NB4 (cell line): ENCODE data around the gene PHF20.

Source experiments
- DNase-seq: peaks from one replicate; pipeline ENCODE4 v3.0.0; 2010; ENCODE audit warnings: low read depth
- H3K4me3 ChIP-seq: one replicate; pipeline ENCODE4 v1.5.1; 2011; ENCODE audit warnings: mild to moderate bottlenecking, low read depth, low read length, moderate library complexity
- MYC ChIP-seq: IDR thresholded peaks from 2 replicates; pipeline ENCODE4 v1.6.1; 2011; ENCODE audit warnings: low read depth, low read length
- POLR2A ChIP-seq: IDR thresholded peaks from 2 replicates; pipeline ENCODE4 v1.6.1; 2011; ENCODE audit warnings: mild to moderate bottlenecking; ENCODE audit not compliant: insufficient read length; ENCODE audit errors: extremely low read depth
- TF ChIP-seq, protein P1 (sequence below): IDR thresholded peaks from 2 replicates; pipeline ENCODE4 v1.6.1; 2011; ENCODE audit warnings: low read depth, low read length
- TF ChIP-seq, protein P2 (sequence below): IDR thresholded peaks from one replicate; pipeline ENCODE4 v1.5.1; 2012; ENCODE audit warnings: low read depth, low read length

The PHF20 gene

GRCh38 chr20:35904982-35905663, 133.3 kb downstream of the PHF20 start:
- DNase-seq: no peak
- no peak overlapping the region for H3K4me3 ChIP-seq
- TF ChIP-seq, protein P1, sequence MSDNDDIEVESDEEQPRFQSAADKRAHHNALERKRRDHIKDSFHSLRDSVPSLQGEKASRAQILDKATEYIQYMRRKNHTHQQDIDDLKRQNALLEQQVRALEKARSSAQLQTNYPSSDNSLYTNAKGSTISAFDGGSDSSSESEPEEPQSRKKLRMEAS: no peak
- TF ChIP-seq MYC (no peak), POLR2A (no peak)
- TF ChIP-seq, protein P2, sequence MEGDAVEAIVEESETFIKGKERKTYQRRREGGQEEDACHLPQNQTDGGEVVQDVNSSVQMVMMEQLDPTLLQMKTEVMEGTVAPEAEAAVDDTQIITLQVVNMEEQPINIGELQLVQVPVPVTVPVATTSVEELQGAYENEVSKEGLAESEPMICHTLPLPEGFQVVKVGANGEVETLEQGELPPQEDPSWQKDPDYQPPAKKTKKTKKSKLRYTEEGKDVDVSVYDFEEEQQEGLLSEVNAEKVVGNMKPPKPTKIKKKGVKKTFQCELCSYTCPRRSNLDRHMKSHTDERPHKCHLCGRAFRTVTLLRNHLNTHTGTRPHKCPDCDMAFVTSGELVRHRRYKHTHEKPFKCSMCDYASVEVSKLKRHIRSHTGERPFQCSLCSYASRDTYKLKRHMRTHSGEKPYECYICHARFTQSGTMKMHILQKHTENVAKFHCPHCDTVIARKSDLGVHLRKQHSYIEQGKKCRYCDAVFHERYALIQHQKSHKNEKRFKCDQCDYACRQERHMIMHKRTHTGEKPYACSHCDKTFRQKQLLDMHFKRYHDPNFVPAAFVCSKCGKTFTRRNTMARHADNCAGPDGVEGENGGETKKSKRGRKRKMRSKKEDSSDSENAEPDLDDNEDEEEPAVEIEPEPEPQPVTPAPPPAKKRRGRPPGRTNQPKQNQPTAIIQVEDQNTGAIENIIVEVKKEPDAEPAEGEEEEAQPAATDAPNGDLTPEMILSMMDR: no peak

DNA sequence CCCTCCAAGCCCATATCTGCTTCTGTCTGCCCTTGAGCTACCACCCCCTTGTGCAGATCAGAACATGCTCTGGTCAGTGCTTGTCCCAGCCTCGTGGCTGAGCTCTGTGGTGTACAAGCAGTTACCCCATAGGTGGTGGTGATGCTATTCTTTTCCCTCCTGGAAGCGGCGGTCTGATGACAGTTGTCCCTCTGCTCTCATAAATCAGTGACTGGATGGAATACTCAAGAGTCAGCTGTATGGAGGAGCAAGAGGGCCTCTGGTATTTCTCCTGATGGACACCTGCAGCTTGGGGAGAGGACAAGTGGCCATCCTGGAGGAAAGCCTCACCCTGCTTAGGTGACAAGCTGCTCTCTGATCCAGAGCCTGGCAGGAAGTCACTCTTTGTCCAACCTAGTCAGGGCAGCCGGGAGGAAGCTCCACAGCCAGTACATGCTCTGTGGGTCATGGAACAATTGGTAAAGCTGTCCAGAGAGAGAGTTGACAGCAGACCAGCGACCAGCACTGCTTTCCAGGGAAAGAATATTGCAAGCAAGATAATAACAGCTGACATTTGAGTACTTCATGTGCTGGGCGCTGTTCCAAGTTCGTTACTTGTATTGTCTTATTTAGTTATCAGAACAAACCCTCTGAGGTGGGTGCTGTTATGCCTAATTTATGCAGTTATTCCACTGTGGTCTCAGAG, 135.3 kb downstream of the PHF20 start:
- no peak for DNase-seq
- H3K4me3 ChIP-seq: no peak overlapping the region
- TF ChIP-seq, protein P1: no peak
- no peak for TF ChIP-seq MYC
- TF ChIP-seq POLR2A: no peak
- TF ChIP-seq, protein P2: no peak

- no peak for DNase-seq
- no peak overlapping the region for H3K4me3 ChIP-seq
- TF ChIP-seq, protein P2: no peak
- no peak for TF ChIP-seq MYC
- TF ChIP-seq, protein P1: no peak
- TF ChIP-seq POLR2A: no peak
Measured at GRCh38 chr20:35908007-35908406, 136.2 kb downstream of the PHF20 start.

DNA sequence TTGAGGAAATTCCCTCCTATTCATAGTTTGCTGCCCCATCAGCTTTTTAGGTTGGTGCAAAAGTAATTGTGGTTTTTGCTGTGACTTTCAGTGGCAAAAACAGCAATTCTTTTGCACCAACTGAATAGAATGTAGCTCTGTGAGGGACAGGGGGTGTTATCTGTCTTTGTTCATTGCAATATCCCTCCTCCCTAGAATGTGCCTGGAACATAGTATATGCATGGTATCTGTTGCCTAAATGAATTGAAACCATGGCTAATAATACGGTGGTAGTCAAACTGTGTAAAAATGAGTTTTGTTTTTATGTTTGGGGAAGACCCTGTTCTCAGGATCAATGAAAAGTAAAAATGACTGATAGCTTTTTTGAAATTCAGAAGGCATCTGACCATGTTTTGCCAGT, 137.4 kb downstream of the PHF20 start:
- TF ChIP-seq POLR2A: no peak
- TF ChIP-seq, protein P1: no peak
- no peak for DNase-seq
- no peak overlapping the region for H3K4me3 ChIP-seq

DNA sequence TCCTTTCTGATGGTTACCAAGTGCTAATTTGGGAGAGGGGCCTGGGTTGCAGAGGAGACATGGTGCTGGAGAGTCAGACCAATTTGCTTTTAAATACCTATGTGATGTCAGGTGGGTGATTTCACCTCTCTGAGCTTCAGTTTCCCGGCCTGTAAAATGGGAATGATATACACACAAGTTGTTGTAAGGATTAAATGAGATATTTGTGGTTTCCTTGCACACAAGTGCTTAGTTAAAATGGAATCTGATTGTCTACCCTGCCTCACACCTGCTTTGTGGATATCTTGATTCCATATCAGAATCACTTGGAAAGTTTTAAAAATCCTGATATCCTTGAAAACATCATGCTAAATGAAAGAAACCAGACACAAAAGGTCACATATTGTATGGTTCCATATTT, 138.0 kb downstream of the PHF20 start:
- TF ChIP-seq POLR2A (no peak), MYC (no peak)
- TF ChIP-seq, protein P1: no peak
- TF ChIP-seq, protein P2: no peak
- H3K4me3 ChIP-seq: no peak overlapping the region
- no peak for DNase-seq

GRCh38 chr20:35910254-35910653, 138.4 kb downstream of the PHF20 start:
- TF ChIP-seq, protein P1: no peak
- TF ChIP-seq MYC: no peak
- TF ChIP-seq, protein P2: no peak
- no peak for TF ChIP-seq POLR2A
- DNase-seq: no peak
- H3K4me3 ChIP-seq: no peak overlapping the region
